OCI-LY3 (cell line): ENCODE measurements around the gene LARGE1.
"Not testable (repeated sequence)": the region's sequence is repeated elsewhere in the genome, so short reads cannot be mapped to it uniquely, and the experiment has no call there.

Experiments
- H2AFZ ChIP-seq: fragments of 200-600, 300-600 bp; shearing (Covaris generic); 2 replicates; pipeline ENCODE4 v1.6.0; 2014; ENCODE audit warnings: antibody characterized with exemption, low read depth, low read length
- H3K27ac ChIP-seq: fragments of 200-600, 300-600 bp; sonication (generic); 2 replicates; pipeline ENCODE4 v1.5.1; 2014; ENCODE audit warnings: mild to moderate bottlenecking, low read length, moderate library complexity, mixed read lengths
- H3K27me3 ChIP-seq: fragments of 200-600, 300-600 bp; sonication (generic); 2 replicates; pipeline ENCODE4 v1.6.1; 2014; ENCODE audit warnings: low read depth, low read length, mixed read lengths
- H3K36me3 ChIP-seq: fragments of 200-600, 300-600 bp; sonication (generic); replicated peaks from 2 replicates; pipeline ENCODE3; 2014; ENCODE audit warnings: low read depth, low read length, mixed read lengths
- H3K4me1 ChIP-seq: fragments of 300-600, 200-600 bp; sonication (generic); 2 replicates; pipeline ENCODE4 v1.6.1; 2014; ENCODE audit warnings: low read length, mixed read lengths
- H3K4me2 ChIP-seq: fragments of 200-600, 300-600 bp; sonication (generic); 2 replicates; pipeline ENCODE4 v1.6.1; 2014; ENCODE audit warnings: low read length, mixed read lengths
- H3K4me3 ChIP-seq: fragments of 300-600, 200-600 bp; sonication (generic); 2 replicates; pipeline ENCODE4 v1.5.1; 2014; ENCODE audit warnings: antibody characterized with exemption, mild to moderate bottlenecking, low read length, moderate library complexity
- H3K79me2 ChIP-seq: fragments of 300-600, 200-600 bp; shearing (Covaris generic); 2 replicates; pipeline ENCODE4 v1.6.1; 2014; ENCODE audit warnings: mild to moderate bottlenecking, low read length, mixed read lengths
- H3K9ac ChIP-seq: fragments of 300-600, 200-600 bp; shearing (Covaris generic); 2 replicates; pipeline ENCODE4 v1.6.0; 2014; ENCODE audit warnings: mild to moderate bottlenecking, low read length, moderate library complexity
- H3K9me3 ChIP-seq: fragments of 200-600, 300-600 bp; shearing (Covaris generic); 2 replicates; pipeline ENCODE4 v1.6.1; 2014; ENCODE audit warnings: low read length, mixed read lengths; ENCODE audit not compliant: insufficient read depth
- H4K20me1 ChIP-seq: fragments of 200-600, 300-600 bp; sonication (generic); 2 replicates; pipeline ENCODE4 v1.6.1; 2016; ENCODE audit warnings: low read length, mixed read lengths; ENCODE audit not compliant: insufficient read depth
- CTCF ChIP-seq: fragments of 200-600, 300-600 bp; sonication (generic); IDR thresholded peaks from 2 replicates; pipeline ENCODE4 v1.5.1; 2014; ENCODE audit warnings: antibody characterized with exemption, low read length, low read depth
- EZH2phosphoT487 ChIP-seq: fragments of 200-600 bp; shearing (Covaris generic); IDR thresholded peaks from 2 replicates; pipeline ENCODE4 v1.6.1; 2018; ENCODE audit warnings: antibody characterized with exemption, mixed run types, low read depth

Gene LARGE1

GRCh38 chr22:33859311-33859710 lies 61.0 kb downstream of the LARGE1 start:
- Histone ChIP-seq H3K27me3 (no peaks in the 10 kb centered on the region), H3K4me3 (no peak overlapping the region), H3K4me2 (no peak overlapping the region), H2AFZ (no peak overlapping the region), H3K27ac (no peak overlapping the region), H3K36me3 (no peaks in the 10 kb centered on the region), H3K9me3 (no peaks in the 10 kb centered on the region), H3K9ac (no peak overlapping the region), H3K79me2 (peaks cover 49% of the 10 kb centered on the region), H3K4me1 (peaks cover 6% of the 10 kb centered on the region), H4K20me1 (peaks cover 29% of the 10 kb centered on the region)
- TF ChIP-seq CTCF: no peak
- no peak for TF ChIP-seq EZH2phosphoT487

DNA sequence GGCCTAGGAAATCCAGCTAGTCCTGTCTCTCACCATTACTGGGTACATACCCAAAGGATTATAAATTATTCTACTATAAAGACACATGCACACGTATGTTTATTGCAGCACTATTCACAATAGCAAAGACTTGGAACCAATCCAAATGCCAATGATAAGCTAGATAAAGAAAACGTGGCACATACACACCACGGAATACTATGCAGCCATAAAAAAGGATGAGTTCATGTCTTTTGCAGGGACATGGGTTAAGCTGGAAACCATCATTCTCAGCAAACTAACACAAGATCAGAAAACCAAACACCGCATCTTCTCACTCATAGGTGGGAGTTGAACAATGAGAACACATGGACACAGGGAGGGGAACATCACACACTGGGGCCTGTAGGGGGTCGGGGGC lies 61.6 kb downstream of the LARGE1 start:
- not testable (repeated sequence) for H3K36me3 ChIP-seq, H3K9ac ChIP-seq, H3K4me3 ChIP-seq, H2AFZ ChIP-seq, H3K4me2 ChIP-seq, H3K27ac ChIP-seq, H3K9me3 ChIP-seq, H3K27me3 ChIP-seq
- Histone ChIP-seq H3K4me1 (peaks cover 12% of the 10 kb centered on the region), H3K79me2 (peaks cover 46% of the 10 kb centered on the region), H4K20me1 (peaks cover 29% of the 10 kb centered on the region)

GRCh38 chr22:33857767-33858166 lies 62.5 kb downstream of the LARGE1 start:
- Histone ChIP-seq H3K4me1 (peaks cover 20% of the 10 kb centered on the region), H3K79me2 (peaks cover 51% of the 10 kb centered on the region), H4K20me1 (peaks cover 32% of the 10 kb centered on the region)
- H3K27ac ChIP-seq, H3K9ac ChIP-seq, H3K4me3 ChIP-seq, H2AFZ ChIP-seq, H3K27me3 ChIP-seq, H3K4me2 ChIP-seq, H3K9me3 ChIP-seq, H3K36me3 ChIP-seq: not testable (repeated sequence)

DNA sequence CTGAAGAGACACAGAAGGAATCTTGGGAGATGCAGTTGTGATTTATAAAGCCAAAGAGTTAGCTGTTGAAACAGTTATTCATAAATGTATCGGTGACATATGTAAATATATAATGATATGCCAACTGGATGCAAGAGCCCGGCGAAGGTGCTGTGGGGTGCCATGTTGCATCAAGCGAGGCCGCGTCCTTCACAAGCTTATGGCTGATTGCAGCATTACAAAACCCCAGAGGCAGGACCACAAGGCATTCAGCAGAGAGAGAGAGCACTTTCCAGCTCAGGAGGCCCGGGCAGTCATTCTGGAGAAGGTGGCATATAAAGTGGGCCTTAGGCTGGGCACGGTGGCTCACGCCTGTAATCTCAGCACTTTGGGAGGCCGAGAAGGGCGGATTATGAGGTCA lies 65.6 kb downstream of the LARGE1 start:
- no peak overlapping the region for H3K9ac ChIP-seq
- H3K9me3 ChIP-seq: no peaks in the 10 kb centered on the region
- H3K36me3 ChIP-seq: no peaks in the 10 kb centered on the region
- no peak overlapping the region for H3K4me3 ChIP-seq
- H3K4me1 ChIP-seq: peaks cover 26% of the 10 kb centered on the region
- peaks cover 47% of the 10 kb centered on the region for H3K79me2 ChIP-seq
- TF ChIP-seq EZH2phosphoT487: no peak
- TF ChIP-seq CTCF: no peak
- H3K4me2 ChIP-seq: 0 out of 2 replicates have a peak overlapping the region, but pooled peaks have one; percentile 97
- H2AFZ ChIP-seq: no peak overlapping the region
- peaks cover 13% of the 10 kb centered on the region for H4K20me1 ChIP-seq
- H3K27me3 ChIP-seq: no peaks in the 10 kb centered on the region
- no peak overlapping the region for H3K27ac ChIP-seq

- Histone ChIP-seq H3K27me3 (no peaks in the 10 kb centered on the region), H3K27ac (peak overlapping the region; percentile 51), H3K9me3 (no peaks in the 10 kb centered on the region), H3K4me2 (peak overlapping the region; percentile 97), H3K79me2 (peaks cover 49% of the 10 kb centered on the region), H3K9ac (peak overlapping the region; percentile 44), H3K4me1 (peaks cover 26% of the 10 kb centered on the region), H3K36me3 (no peaks in the 10 kb centered on the region), H4K20me1 (peaks cover 8% of the 10 kb centered on the region; the same call in 1 of the 2 replicates), H3K4me3 (peak overlapping the region; percentile 72), H2AFZ (no peak overlapping the region; the same call in 1 of the 2 replicates)
- TF ChIP-seq CTCF: no peak
- TF ChIP-seq EZH2phosphoT487: no peak
Measured at GRCh38 chr22:33853200-33854097, 66.8 kb downstream of the LARGE1 start.
